Astrocyte (in vitro differentiated cells and primary cell): ENCODE results near the gene GLRA1. TPM values are rescaled to one million over a fixed set of nuclear protein-coding genes. Genes with fewer than 3 reads are reported as not detected.

ENCODE experiments used
- DNase-seq: peaks from one replicate; pipeline ENCODE4 v3.0.0-alpha.2; 2010; ENCODE audit warnings: low read depth
- FAIRE-seq: peaks from 2 replicates; lab custom pipeline; 2011; peaks lifted over from hg19 to GRCh38; lab: Jason Lieb, UNC
- H2AFZ ChIP-seq: 2 replicates; pipeline ENCODE4 v1.6.0; 2012; ENCODE audit warnings: low read depth, low read length, inconsistent platforms
- H3K27ac ChIP-seq: 2 replicates; pipeline ENCODE4 v1.5.1; 2011; ENCODE audit warnings: low read depth, low read length, inconsistent platforms
- H3K27me3 ChIP-seq: 2 replicates; pipeline ENCODE4 v1.6.0; 2011; ENCODE audit warnings: low read length, inconsistent platforms; ENCODE audit not compliant: insufficient read depth
- H3K36me3 ChIP-seq: 2 replicates; pipeline ENCODE4 v1.5.1; 2011; ENCODE audit warnings: low read length, inconsistent platforms; ENCODE audit not compliant: insufficient read depth
- H3K4me1 ChIP-seq: 2 replicates; pipeline ENCODE4 v1.5.1; 2011; ENCODE audit warnings: low read length, inconsistent platforms; ENCODE audit not compliant: insufficient read depth
- H3K4me2 ChIP-seq: 2 replicates; pipeline ENCODE4 v1.6.0; 2012; ENCODE audit warnings: low read length, inconsistent platforms
- H3K4me3 ChIP-seq: 2 replicates; pipeline ENCODE4 v1.5.1; 2011; ENCODE audit warnings: low read depth, mild to moderate bottlenecking, low read length, inconsistent platforms; ENCODE audit not compliant: insufficient read depth
- H3K79me2 ChIP-seq: 2 replicates; pipeline ENCODE4 v1.6.0; 2012; ENCODE audit warnings: mild to moderate bottlenecking, low read length, inconsistent platforms; ENCODE audit not compliant: insufficient read depth
- H3K9ac ChIP-seq: 2 replicates; pipeline ENCODE4 v1.6.0; 2012; ENCODE audit warnings: mild to moderate bottlenecking, low read length, inconsistent platforms
- H3K9me3 ChIP-seq: 2 replicates; pipeline ENCODE4 v1.5.1; 2012; ENCODE audit warnings: low read depth, mild to moderate bottlenecking, low read length, inconsistent platforms; ENCODE audit not compliant: insufficient read depth
- H4K20me1 ChIP-seq: 2 replicates; pipeline ENCODE4 v1.6.0; 2012; ENCODE audit warnings: low read length, inconsistent platforms; ENCODE audit not compliant: insufficient read depth
- H3K27ac Mint-ChIP-seq: one replicate; pipeline ENCODE4 v1.8.0; 2021; ENCODE audit warnings: mild to moderate bottlenecking, mixed read lengths; ENCODE audit not compliant: unreplicated experiment
- H3K27me3 Mint-ChIP-seq: one replicate; pipeline ENCODE4 v1.8.0; 2021; ENCODE audit warnings: low read depth, mixed read lengths; ENCODE audit not compliant: unreplicated experiment
- H3K36me3 Mint-ChIP-seq: one replicate; pipeline ENCODE4 v1.8.0; 2021; ENCODE audit warnings: low read depth, mixed read lengths; ENCODE audit not compliant: unreplicated experiment
- H3K4me1 Mint-ChIP-seq: one replicate; pipeline ENCODE4 v1.8.0; 2021; ENCODE audit warnings: low read depth, mixed read lengths; ENCODE audit not compliant: unreplicated experiment
- H3K4me3 Mint-ChIP-seq: one replicate; pipeline ENCODE4 v1.8.0; 2021; ENCODE audit warnings: mild to moderate bottlenecking, moderate library complexity, mixed read lengths; ENCODE audit not compliant: unreplicated experiment
- H3K9me3 Mint-ChIP-seq: one replicate; pipeline ENCODE4 v1.8.0; 2021; ENCODE audit warnings: mild to moderate bottlenecking, mixed read lengths; ENCODE audit not compliant: unreplicated experiment
- EZH2 ChIP-seq: IDR thresholded peaks from 2 replicates; pipeline ENCODE4 v1.6.1; 2012; ENCODE audit warnings: mild to moderate bottlenecking, low read length, inconsistent platforms; ENCODE audit not compliant: insufficient read depth
- total RNA-seq: library from RNA; stranded (reverse); gene quantifications from 2 replicates; pipeline ENCODE4 v1.2.1, GENCODE V29; 2021
- TF ChIP-seq, protein P1 (sequence below): IDR thresholded peaks from 2 replicates; pipeline ENCODE4 v1.5.1; 2011; ENCODE audit warnings: low read depth, mild to moderate bottlenecking, inconsistent platforms, low read length, moderate library complexity; ENCODE audit not compliant: insufficient read depth

Gene GLRA1
- total RNA-seq, 1 donor from 2014 or later, result not detected

DNA sequence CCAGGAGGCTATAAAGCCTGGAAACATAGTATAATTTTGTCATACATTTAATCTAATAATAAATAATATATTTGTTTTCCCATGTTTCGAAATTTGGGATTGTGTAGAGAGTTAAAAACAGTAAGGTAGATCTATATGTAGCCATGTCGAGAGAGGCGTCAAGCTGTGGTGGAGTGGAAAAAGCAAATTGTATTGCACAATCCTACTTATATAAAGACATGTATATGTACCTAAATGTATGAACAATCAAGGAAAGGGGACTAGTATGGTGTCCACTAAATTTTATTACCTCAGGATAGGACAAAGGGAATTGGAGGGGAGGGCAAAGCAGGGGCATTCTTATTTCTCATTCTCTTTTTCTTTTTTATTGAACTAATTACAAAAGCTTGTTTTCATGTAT is 52.0 kb downstream of the GLRA1 start:
- Histone ChIP-seq H3K4me3 (no peak overlapping the region), H3K27ac (no peak overlapping the region), H3K79me2 (no peaks in the 10 kb centered on the region), H2AFZ (no peak overlapping the region), H3K9ac (no peak overlapping the region), H3K27me3 (no peaks in the 10 kb centered on the region), H4K20me1 (no peaks in the 10 kb centered on the region), H3K4me1 (peaks cover 8% of the 10 kb centered on the region), H3K36me3 (no peaks in the 10 kb centered on the region), H3K9me3 (no peaks in the 10 kb centered on the region), H3K4me2 (no peak overlapping the region)
- Mint-ChIP-seq H3K27ac (no peak overlapping the region), H3K36me3 (no peaks in the 10 kb centered on the region), H3K4me1 (peaks cover 8% of the 10 kb centered on the region), H3K27me3 (peaks cover 1% of the 10 kb centered on the region), H3K4me3 (no peak overlapping the region), H3K9me3 (peaks cover 3% of the 10 kb centered on the region)
- TF ChIP-seq, protein P1, sequence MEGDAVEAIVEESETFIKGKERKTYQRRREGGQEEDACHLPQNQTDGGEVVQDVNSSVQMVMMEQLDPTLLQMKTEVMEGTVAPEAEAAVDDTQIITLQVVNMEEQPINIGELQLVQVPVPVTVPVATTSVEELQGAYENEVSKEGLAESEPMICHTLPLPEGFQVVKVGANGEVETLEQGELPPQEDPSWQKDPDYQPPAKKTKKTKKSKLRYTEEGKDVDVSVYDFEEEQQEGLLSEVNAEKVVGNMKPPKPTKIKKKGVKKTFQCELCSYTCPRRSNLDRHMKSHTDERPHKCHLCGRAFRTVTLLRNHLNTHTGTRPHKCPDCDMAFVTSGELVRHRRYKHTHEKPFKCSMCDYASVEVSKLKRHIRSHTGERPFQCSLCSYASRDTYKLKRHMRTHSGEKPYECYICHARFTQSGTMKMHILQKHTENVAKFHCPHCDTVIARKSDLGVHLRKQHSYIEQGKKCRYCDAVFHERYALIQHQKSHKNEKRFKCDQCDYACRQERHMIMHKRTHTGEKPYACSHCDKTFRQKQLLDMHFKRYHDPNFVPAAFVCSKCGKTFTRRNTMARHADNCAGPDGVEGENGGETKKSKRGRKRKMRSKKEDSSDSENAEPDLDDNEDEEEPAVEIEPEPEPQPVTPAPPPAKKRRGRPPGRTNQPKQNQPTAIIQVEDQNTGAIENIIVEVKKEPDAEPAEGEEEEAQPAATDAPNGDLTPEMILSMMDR, result no peak
- TF ChIP-seq EZH2, result no peak
- FAIRE-seq (no peak), DNase-seq (no peak)

DNA sequence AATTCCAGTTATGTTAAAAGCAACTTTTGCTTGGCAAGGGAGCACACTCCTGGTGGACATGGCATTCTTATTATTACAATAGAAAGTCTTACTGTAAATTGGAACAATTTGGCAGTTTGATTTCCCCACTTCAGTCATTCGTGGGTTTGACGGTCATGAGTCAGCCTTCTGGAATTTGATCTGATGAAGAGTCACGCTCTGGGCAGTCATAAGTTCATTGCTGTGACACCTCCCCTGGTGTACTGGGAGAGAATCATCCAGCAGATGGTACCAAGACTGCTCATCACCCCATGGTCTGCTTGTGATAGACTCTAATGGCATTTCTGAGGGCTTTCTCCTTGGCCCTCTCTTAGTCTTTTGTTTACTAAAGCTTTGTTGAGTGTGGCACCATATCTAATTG is 53.8 kb downstream of the GLRA1 start:
- H3K9ac ChIP-seq, result no peak overlapping the region
- H3K27me3 ChIP-seq, result no peaks in the 10 kb centered on the region
- H3K9me3 ChIP-seq, result no peaks in the 10 kb centered on the region
- Mint-ChIP-seq H3K27ac (peak overlapping the region; percentile 31), H3K4me3 (no peak overlapping the region), H3K9me3 (no peaks in the 10 kb centered on the region), H3K27me3 (peaks cover 1% of the 10 kb centered on the region), H3K4me1 (peaks cover 8% of the 10 kb centered on the region), H3K36me3 (no peaks in the 10 kb centered on the region)
- TF ChIP-seq, protein P1, result no peak
- TF ChIP-seq EZH2, result no peak
- no peak overlapping the region for H3K4me3 ChIP-seq
- H3K27ac ChIP-seq, result no peak overlapping the region
- H4K20me1 ChIP-seq, result no peaks in the 10 kb centered on the region
- H3K36me3 ChIP-seq, result no peaks in the 10 kb centered on the region
- no peak overlapping the region for H3K4me2 ChIP-seq
- FAIRE-seq (no peak), DNase-seq (peak; percentile 62)
- H2AFZ ChIP-seq, result no peak overlapping the region
- no peaks in the 10 kb centered on the region for H3K79me2 ChIP-seq
- H3K4me1 ChIP-seq, result peaks cover 8% of the 10 kb centered on the region

DNA sequence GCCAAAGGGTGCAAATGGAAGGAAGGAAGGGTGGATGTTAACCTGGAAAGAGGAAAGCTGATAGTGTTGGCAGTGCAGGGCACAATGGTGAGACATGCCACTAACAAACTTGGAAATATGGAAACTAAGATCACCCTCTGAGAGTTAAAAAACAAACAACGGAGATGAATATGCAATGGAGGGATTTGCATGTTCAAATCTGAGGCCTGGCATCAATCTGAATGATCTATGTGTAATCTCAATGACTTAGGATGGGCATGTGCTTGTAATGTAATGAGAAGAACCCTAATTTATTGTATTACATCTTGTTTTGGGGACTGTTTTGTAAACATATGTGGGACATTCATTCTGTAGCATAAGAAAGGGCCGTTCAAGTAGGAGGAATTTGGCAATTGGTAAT is 54.4 kb downstream of the GLRA1 start:
- no peaks in the 10 kb centered on the region for H3K9me3 ChIP-seq
- DNase-seq (no peak), FAIRE-seq (no peak)
- Mint-ChIP-seq H3K27ac (no peak overlapping the region), H3K4me3 (no peak overlapping the region), H3K27me3 (peaks cover 1% of the 10 kb centered on the region), H3K9me3 (no peaks in the 10 kb centered on the region), H3K4me1 (peaks cover 8% of the 10 kb centered on the region), H3K36me3 (no peaks in the 10 kb centered on the region)
- no peak overlapping the region for H3K4me2 ChIP-seq
- peaks cover 8% of the 10 kb centered on the region for H3K4me1 ChIP-seq
- TF ChIP-seq, protein P1, result no peak
- no peak for TF ChIP-seq EZH2
- no peaks in the 10 kb centered on the region for H4K20me1 ChIP-seq
- H3K27ac ChIP-seq, result no peak overlapping the region
- no peaks in the 10 kb centered on the region for H3K27me3 ChIP-seq
- no peak overlapping the region for H3K9ac ChIP-seq
- no peak overlapping the region for H3K4me3 ChIP-seq
- H3K79me2 ChIP-seq, result no peaks in the 10 kb centered on the region
- no peak overlapping the region for H2AFZ ChIP-seq
- no peaks in the 10 kb centered on the region for H3K36me3 ChIP-seq
